ENCODE data around the gene TRIM47.

TRIM47 gene

DNA sequence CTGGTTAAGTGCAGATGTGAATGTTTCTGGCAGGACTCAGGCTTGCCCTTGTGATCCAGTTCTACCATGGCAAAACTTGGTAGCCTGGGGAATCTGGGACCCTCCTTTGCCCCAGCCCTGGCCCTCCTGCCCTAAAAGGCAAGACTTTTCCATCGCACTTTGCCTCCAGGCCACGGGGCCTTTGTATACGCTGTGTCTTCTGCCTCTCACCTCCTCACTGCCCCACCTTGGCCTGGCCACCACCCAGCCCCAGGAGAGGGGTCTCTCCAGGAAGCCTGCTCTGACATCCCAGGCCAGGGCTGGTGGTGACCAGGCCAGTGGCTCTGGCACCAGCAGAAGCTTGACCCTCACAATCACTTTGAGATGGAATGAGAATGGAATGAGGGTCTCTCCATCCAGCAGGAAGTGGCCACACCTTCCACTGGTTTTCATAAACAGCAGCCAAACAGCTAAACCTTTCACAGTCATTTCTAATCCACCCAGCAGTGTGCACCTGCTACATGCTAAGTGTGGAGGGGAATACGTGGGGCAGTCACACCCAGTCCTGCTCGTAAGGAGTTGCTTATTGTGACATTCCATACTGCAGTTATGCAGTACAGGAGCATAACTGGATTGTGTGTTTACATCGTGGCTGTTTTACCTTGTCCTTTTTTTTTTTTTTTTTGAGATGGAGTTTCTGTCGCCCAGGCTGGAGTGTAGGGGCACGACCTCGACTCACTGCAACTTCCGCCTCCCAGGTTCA lies 27.9 kb upstream of the TRIM47 start:
- DNase-seq: no peak

GRCh38 chr17:75904749-75905521 lies 26.6 kb upstream of the TRIM47 start, which contains the start of gene MRPL38:
TSS of gene MRPL38 (minus strand) at chr17:75904884. CDS start at chr17:75904875, 9 bp downstream.
- DNase-seq: peak; percentile 76 to 85

DNA sequence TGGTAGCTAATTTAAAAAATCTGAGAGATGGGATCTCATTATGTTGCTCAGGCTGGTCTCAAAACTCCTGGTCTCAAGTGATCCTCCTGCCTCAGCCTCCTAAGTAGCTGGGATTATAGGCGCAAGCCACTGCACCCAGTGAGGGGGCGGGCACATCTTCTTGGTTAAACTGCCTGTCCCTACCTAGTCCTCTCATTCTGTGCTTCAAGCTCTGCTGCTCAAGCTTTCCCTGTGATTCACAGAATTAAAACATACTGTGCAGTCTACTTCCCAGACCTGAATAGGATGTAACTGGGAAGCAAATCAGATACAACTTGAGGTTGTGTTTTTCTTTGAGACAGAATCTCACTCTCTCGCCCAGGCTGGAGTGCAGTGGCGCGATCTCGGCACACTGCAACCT lies 24.0 kb upstream of the TRIM47 start:
- DNase-seq: no peak

DNA sequence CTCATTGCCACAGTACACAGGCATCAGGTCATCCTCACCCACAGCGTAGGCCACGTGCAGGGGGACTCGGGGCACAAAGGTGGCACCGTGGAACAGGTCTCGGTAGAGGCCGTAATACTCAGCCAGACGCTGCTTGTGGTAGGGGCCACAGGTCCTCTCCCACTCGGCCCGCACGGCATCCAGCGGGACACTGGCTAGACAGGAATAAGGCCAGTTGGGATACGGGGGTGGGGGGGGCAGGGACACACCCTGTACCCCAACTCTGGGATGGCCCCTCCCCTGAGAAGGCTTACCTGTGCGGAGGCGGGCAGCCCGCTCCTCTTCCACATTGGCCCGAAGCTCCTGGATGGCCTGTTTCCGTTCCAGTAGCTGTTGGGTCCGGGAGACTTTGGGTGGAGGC lies 23.3 kb upstream of the TRIM47 start:
- DNase-seq: no peak

DNA sequence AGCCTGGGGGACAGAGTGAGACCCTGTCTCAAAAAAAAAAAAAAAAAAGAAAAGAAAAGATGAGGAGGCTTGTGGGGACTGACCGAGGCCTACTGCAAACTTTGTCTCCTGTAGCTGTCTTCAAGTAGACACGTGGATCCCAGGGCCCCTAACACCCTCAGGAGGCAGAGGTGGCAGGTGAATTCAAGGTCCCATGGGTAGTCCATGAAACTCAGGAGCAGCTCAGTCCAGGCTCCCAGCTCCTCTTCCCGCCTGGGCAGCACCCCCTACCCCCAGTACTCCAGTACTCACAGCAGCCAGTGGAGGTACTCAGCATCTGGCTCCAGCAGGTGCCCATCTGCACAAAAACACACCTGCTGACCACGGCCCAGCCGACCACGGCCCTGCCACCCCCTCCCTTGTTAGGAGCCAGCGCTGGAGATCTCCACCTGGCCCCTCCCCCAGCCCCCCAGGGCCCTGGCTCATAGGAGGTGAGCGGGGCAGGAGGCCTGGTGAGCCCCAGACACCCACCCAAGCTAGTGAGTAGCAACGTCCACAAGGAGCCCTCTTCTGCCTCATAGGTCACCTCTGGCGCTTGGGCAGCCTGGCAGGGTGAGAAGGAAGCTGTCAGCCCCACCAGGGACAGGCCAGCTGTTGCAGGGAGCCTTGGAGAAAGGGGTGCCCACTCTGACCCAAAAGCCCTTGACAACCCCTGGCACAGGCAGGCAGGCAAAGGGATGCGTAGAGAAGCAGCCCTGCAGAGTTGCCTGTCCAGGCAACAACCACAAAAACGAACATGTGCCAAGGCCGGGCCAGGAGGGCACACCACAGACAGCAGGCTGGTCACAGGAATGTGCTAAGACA lies 22.5 kb upstream of the TRIM47 start:
- DNase-seq: no peak

GRCh38 chr17:75899767-75900468 lies 21.5 kb upstream of the TRIM47 start:
- DNase-seq: no peak

- DNase-seq: no peak
Measured at GRCh38 chr17:75899353-75899752, 21.0 kb upstream of the TRIM47 start.

DNA sequence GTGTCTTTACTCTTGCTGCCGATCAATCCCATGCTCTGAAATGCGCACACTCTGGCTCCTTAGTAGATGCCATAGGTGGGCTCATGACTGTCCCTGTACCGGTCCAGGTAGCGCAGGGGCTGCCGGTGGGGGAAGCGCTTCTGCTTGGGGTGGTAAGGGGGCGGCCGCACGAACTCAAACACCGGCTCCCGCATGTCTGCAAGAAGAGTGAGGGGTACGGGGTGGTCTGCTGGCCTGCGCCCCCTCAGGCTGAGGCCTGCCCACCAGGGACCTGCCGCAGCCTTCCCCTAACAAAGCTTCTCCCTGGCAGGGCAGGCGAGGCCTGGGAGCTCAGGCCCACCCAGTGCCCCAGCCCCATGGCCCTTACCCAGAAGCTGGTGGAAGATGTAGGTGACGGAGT lies 20.4 kb upstream of the TRIM47 start:
- DNase-seq: no peak

DNA sequence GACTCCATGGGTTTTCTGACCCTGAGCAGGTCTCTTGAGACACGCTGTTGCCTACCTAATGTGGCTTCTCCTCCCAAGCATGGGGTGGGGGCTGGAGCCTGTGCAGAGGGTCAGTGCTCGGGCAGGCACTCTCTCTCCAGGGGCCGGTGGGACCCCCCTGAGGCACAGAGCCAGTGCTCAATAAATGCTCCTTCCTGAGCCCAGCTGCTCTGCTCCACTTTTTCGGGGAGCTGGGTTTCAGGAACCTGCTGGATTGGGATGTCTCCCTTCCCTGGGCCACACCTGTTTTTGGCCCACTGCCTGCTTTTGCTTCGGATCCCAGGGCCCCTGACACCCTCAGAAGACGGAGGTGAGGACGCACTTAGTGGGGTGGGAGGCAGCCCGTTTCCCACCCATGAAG lies 19.7 kb upstream of the TRIM47 start:
- no peak for DNase-seq

DNA sequence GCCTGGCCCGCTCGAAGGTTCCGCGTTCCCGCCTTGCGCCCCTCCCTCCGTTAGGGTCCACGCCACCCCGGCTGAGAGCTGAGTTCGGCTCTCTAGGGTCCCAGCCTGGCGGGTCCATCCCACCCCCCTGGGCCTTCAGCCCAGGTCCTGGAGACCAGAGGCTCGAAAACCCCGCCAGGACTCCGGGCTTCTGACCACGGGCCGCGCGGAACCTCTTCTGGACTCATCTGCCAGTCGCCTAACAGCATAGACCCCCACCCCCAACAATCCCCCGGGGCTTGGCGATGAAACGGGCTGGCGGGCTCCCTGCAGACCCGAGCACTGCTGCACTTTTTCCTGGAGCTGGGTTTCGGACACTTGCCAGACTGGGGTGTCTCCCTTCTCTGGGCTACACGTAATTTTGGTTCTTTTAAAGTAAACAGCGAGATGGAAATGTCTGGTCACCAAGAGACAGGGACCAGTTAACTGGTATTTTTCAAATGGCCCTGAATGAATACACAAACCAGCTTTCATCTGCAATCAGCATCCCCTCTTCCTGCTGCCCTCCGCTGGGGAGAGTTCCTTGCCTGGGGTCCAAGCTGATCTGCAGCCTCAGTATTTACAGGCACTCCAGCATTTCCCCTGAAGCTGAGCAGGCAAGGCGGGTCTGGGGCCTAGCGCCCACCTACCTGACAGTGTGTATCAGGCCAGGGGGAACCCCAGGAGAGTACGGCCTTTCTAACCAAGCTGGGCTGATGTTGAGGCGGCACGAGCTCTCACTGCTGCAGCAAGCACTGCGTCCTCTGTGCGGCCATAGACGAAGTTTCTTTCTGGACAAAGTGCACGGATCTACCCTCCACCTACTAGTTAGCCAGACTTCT lies 19.0 kb upstream of the TRIM47 start:
- no peak for DNase-seq

DNA sequence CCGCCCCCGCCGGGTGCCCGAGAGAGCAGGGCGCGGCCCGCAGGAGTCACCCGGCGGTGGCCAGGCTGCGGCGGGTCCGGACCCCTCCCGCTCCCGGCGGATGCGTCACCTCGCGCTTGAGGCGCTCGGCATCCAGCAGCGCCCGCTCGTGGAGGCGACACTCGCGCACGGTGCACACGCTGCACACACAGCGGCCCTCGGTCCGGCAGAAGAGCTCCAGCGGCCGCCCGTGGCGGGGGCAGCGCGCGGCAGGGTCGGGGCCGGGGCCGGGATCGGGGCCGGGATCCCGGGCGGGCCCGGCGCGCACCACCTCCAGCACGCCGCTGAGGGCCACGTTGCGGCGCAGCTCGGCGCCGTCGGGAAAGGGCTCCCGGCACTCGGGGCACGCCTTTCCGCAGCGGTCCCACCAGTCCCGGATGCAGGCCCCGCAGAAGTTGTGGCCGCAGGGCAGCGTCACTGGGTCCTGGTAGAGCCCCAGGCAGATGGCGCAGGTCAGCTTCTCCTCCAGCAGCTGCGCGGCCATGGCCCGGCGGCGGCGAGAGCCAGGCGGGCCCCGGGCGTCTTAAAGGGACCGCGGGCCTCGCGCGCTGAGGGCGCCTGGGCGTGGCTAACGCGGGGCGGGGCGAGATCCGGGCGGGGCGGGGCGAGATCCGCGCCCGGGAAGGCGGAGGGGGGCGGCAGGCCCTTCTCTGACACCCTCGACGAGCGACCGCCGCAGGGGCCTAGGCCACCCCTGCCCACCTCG lies 18.2 kb upstream of the TRIM47 start, which contains the start of gene TRIM65:
Gene TRIM65, minus strand, starts transcription at position 537 of the 745 bp plus-strand sequence. Its CDS starts 14 bp downstream, at position 523.
- peak; percentile 73 to 76 for DNase-seq

GRCh38 chr17:75895370-75896155 lies 17.2 kb upstream of the TRIM47 start:
- no peak for DNase-seq

DNA sequence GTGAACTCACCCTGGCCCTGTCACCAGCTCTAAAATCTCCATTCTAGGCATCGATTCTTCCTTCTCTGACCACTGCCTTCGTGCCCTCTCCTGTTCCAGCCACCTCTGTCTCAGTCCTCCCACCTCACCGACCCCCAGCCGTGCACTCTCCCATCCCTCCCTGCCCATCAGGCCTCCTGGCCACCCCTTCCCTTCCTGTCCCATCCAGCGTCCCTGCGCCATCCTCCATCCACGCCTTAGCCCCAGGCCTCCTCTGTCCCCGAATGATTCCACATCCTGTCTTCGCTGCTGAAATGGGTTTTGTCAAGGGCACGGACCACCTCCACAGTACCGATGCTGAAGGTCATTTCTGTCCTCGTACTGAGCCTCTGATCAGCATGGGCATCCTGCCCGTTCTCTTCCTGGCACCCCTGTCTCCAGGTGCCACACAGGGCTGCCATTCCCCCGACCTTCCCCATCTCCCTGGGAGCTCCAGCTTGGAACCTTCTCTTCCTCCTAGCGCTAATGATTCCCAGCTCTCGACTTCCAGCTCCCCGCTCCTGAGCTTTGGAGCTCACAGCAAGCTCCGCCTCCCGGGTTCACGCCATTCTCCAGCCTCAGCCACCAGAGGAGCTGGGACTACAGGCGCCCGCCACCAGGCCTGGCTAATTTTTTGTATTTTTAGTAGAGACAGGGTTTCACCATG lies 15.8 kb upstream of the TRIM47 start:
- no peak for DNase-seq

- DNase-seq: no peak
Measured at GRCh38 chr17:75893305-75894048, 15.1 kb upstream of the TRIM47 start.

DNA sequence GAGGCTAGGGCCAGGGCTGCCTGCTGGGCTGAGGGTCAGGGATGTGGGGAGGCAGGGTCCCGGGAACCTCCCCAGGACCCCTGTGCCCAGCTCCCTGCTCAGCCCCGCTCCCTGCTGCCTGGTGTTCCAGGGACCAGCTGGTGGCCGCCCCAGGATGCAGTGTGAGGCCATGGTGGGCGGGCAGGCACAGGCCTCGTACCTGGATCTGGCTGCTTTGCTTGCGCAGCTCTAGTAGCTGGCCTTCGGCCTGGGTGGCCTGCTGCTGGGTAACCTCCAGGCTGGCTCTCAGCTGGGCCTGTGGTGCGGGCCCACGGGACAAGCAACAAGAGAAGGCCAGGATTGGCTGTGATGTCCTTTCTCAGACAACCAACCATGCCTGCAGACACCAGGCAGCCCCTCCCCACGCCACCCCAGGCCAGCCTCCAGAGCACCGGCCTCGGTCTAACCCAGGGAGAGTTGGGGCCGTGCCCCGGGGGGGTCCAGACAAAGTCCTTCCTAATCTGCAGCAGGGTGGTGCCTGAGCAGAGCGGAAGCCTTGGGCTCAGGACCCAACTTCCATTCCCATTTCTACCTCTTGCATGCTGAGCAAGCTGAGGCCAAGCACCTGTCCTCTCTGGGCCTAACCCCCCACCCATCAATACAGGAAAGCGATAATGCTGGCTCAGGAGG lies 14.3 kb upstream of the TRIM47 start:
- no peak for DNase-seq

DNA sequence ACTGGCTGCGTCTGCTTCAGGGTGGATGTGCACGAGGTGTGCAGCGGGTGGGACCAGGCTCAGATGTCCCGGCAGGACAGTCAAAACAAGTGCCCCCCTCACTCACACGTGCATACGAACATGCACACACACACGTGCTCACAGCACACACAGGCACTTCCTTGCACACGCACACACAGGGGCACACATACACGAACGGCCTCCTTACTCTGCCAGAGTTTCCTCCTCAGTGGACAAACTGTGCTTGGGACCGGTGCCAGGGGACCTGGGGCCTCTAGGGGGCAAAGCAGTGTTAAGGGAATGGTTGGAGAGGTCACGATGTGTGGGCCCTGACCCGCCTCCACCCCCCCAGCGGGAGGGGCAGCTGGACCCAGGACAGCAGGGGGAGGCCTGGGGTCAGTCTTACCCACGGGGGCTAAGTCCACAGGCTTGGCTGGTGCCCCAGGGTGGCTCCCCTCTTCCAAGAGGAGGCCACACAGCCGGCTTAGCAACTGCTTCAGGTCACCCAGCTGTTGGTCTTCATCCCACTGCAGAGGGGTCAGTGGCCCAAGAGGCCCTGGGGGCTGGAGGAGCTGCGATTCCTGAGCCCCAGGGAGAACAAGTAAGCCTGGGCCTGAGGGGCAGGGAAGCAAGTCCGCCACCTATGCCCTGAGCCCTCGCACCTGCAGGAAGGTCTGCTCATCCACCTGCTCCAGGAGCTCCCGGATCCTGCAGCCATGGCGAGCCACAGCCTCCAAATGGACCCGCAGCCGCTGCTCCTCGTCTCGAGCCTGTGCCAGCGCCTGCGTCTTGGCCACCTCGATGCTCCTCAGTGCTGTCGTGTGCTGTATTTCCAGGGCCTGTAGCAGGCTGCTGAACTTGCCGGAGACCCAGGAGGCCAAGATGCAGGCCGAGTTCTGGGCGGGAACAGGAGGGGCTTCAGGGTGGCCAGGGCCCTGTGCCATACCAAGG lies 13.5 kb upstream of the TRIM47 start:
- DNase-seq: no peak

Measured in hippocampal formation (tissue), 2 donors.